ENCODE measurements around the gene SH3PXD2A. TPM values are rescaled to one million over a fixed set of nuclear protein-coding genes. Genes with fewer than 3 reads are reported as not detected.

SH3PXD2A gene
- total RNA-seq, 1 experiment from 2014 or later = 3.1 TPM

DNA sequence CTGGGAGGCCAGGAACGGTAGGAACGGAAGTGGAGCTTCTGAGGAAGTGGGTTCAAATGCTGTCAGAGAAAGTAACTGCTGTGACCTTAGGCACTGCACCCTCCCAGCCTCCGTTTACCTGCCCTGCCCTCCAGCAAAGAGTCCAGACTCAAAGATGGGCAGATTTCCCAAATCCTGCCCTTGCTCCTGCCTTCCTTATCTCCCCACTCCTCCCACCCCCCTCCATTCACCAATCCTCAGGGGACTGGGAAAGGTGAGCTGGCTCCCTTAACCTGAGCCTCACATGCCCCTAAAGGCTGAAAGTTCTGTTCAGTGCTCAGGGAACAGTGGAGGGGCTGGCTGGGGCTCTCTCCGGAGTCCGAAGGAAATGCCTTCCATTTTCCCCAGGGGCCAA lies 161.6 kb downstream of the SH3PXD2A start:
- no peak for DNase-seq (ENCODE audit: low read depth)
- in situ Hi-C loops (cut with HindIII; ENCODE audit: low pct_unique_long_range_greater_than_20kb, low sequenced_read_pairs) = no loop called here

DNA sequence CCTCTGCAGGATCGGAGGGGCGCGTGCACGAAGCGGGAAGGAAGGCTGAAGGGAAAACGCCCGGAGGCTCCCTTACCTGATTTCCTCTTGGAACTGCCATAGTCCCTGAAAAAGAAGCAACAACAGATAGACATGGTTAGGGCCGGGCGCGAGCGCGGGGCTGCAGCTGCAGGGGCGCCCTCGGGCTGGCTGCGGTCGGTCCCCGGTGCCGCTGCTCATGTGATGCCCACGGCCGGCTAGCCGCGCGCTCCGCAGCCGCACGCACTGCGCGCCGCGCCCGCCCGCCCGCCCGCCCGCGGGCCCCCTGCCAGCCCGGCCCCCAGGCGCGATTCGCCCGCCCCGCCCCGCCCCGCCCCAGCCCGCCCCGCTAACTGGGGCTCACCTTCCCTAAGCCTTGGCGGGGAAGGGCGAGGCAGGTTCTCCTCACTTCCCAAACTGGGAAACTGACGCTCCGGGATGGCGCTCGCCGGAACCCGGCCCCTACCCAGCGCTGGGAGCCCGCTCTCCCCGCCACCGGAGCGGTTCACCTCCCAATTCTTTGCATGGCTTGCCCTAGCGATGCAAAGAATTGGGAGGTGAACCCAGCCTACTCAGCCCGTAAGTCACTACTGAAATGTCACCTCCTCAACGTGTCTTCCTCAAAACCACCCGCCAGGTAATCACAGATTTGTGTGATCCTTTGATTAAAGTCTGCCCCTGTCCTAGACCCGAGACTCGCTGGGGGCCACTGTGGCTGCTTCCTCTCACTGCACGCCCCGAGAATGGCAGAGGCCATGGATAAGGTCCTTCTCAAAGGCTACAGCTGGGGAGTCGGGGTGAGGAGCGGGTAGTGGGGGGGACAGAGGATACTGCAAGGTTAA lies 162.2 kb downstream of the SH3PXD2A start:
- in situ Hi-C loops (cut with HindIII; ENCODE audit: low pct_unique_long_range_greater_than_20kb, low sequenced_read_pairs) = no loop called here
- no peak for DNase-seq (ENCODE audit: low read depth)

DNA sequence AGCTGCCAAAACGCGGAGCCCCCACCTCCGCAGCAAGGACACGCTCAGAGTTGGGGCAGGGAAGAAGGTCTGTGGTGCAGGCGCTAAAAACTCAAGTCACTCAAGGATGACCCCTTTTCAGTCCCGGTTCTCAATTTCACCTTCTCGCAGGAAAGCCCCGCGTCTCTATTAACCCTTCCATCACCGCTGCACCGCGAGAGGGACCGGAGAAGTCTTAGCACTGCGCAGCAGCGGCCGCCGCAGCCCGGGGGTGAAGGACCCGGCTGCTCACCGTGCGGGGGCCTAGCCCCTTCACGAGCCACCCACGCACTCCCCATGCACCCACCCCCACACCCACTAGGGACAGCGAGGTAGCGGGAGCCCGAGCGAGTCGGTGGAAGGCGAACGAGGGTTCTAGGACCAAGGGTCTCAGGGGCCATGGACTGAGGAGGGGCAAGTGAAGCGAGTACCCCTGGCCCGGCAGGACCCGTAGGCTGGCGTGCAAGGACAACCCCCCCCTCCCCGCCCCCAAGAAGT lies 162.9 kb downstream of the SH3PXD2A start:
- in situ Hi-C loops (cut with HindIII; ENCODE audit: low pct_unique_long_range_greater_than_20kb, low sequenced_read_pairs) = no loop called here

DNA sequence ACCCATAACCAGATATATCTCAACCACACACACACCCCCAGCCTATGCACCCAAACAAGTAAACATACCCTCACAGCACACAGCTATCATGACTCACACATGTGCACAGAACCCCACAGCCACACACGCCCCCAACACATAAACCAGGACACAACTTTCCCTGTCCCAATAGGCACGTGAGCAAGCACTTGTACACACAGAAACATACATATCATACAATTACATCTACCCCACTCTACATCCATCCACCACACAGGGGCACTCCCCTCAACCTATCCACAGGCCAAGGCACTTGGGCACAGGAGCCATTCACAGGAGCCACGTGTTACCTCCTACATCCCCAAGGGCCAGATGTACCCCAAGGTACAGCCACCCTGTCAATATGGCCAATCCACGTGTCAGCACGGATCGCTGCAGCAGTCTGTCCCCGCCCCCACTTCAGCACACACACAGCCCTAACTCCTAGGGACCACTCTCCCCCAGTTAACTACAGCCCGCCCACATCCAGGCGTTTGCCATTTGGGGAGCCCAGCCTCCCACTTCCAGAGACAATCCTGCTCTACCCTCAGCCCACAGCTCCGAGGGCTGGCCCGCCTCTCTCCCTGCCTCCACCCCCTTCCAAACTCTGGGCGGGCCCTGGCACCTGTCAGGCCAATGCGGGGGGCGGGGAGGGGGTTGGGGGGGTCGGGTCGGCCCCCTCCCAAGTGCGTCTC lies 163.5 kb downstream of the SH3PXD2A start:
- in situ Hi-C loops (cut with HindIII; ENCODE audit: low pct_unique_long_range_greater_than_20kb, low sequenced_read_pairs) = no loop called here
- DNase-seq (ENCODE audit: low read depth) = no peak

More for the DNA sequence above, 162.9 kb downstream of the SH3PXD2A start:
- DNase-seq (ENCODE audit: low read depth) = no peak

DNA sequence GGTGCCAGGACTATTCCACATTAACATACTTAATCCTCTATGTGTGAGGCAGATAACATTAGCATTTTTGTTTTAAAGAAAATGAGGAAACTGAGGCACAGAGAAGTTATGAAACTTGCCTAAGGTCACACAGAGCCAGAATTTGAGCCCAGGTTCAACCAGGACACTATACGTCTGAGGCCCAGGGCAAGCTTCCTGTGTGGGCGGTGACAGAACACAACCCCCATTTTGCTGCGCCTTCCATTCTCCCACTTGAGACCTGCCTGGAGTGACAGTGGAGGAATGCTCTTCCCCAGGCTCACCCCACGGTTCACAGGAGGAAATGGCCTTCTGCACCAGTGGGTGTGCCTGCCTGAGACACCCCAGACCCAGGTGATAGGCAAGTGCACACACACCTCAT lies 164.1 kb downstream of the SH3PXD2A start:
- in situ Hi-C loops (cut with HindIII; ENCODE audit: low pct_unique_long_range_greater_than_20kb, low sequenced_read_pairs) = no loop called here
- DNase-seq (ENCODE audit: low read depth) = no peak

DNA sequence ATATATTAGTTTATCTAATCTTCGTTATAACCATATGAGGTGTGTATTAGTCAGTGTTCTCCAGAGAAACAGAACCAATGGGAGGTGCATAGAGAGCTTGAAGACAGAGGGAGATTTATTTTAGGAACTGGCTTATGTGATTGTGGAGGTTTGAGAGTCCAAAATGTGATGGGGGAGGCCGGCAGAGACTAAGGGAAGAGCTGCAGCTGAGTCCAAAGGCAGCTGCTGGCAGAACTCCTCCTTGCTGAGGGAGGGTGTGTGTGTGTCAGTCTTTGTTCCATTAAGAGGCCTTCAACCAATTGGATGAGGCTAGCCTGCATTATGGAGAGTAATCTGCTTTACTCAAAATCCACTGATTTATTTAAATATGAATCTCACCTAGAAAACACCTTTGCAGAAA lies 165.1 kb downstream of the SH3PXD2A start:
- in situ Hi-C loops (cut with HindIII; ENCODE audit: low pct_unique_long_range_greater_than_20kb, low sequenced_read_pairs) = no loop called here
- no peak for DNase-seq (ENCODE audit: low read depth)

- DNase-seq (ENCODE audit: low read depth) = peak; percentile 33
- in situ Hi-C loops (cut with HindIII; ENCODE audit: low pct_unique_long_range_greater_than_20kb, low sequenced_read_pairs) = no loop called here
Observed at GRCh38 chr10:103688491-103688890, 166.9 kb downstream of the SH3PXD2A start.

GRCh38 chr10:103687718-103688117 lies 167.7 kb downstream of the SH3PXD2A start:
- DNase-seq (ENCODE audit: low read depth) = no peak
- in situ Hi-C loops (cut with HindIII; ENCODE audit: low pct_unique_long_range_greater_than_20kb, low sequenced_read_pairs) = no loop called here

DNA sequence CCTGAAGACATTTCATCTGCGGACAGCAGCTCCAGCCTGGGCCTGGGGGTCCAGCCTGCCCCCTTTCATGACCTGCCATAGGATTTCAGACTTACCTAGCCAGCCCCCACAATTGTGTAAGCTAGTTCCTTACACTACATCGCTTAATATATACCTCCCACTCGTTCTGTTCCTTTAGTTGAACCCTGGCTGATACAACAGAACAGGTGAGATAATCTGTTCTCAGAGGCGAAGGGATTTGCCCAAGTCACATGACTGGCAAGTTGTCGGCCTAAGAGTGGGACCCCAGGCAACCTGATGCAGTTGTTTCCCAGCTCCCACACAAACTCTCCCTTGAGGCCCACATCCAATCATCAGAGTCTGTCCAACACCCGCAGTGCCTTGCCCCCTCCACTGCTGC lies 168.2 kb downstream of the SH3PXD2A start:
- in situ Hi-C loops (cut with HindIII; ENCODE audit: low pct_unique_long_range_greater_than_20kb, low sequenced_read_pairs) = no loop called here
- DNase-seq (ENCODE audit: low read depth) = no peak

DNA sequence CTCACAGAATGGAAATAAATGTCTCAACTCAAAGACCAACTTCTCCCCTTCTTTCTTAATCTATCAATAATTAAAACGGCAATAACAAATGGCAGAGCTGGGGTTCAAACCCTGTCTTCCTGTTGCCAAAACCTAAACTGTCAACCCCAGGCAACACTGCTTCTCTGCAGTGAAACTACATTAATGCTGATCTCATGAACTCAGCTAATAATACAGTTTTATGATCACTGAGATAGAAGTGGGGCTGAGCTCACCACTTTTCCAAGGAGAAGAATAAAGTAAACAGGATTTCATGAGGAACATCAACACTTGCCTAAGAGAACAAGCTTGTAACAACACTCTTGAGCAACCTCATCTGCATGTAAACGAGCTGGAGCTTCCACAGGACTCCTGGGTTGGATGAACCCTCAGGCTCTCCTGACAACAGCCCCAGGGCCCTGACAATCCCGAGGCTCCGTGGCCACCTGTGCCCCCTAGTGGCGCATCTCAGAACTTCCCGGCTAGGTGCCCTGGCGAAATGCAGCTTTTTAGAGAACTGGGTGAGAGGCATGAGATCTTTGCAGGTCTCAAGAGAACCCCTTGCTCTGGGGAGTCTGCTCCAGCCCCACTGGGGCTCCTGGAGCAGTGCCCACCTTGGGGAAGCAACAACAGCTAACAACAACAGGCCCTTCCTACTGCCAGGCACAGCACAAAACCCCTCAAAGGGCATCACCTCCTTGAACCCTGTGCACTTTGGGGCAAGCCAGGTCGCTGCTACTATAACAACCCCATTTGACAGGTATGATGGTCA lies 169.3 kb downstream of the SH3PXD2A start:
- in situ Hi-C loops (cut with HindIII; ENCODE audit: low pct_unique_long_range_greater_than_20kb, low sequenced_read_pairs) = no loop called here
- peak; percentile 44 for DNase-seq (ENCODE audit: low read depth)

GRCh38 chr10:103683851-103684250 lies 171.5 kb downstream of the SH3PXD2A start:
- DNase-seq (ENCODE audit: low read depth) = no peak
- in situ Hi-C loops (cut with HindIII; ENCODE audit: low pct_unique_long_range_greater_than_20kb, low sequenced_read_pairs) = no loop called here

DNA sequence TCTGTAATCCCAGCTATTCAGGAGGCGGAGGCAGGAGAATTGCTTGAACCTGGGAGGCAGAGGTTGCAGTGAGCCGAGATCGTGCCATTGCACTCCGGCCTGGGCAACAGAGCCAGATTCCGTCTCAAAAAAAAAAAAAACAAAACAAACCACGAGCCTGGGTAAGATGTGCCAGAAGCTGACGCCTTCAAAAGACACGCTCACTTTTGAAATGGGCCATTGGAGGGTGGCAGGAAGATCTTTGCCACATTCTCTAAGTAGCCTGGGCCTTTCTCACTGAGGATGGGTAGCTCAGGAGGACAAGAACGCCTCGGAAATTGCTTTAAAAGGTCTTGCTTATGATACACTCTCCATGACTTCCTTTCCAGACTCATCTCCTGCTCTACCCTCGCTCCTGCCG lies 172.7 kb downstream of the SH3PXD2A start:
- DNase-seq (ENCODE audit: low read depth) = no peak
- in situ Hi-C loops (cut with HindIII; ENCODE audit: low pct_unique_long_range_greater_than_20kb, low sequenced_read_pairs) = no loop called here

- DNase-seq (ENCODE audit: low read depth) = no peak
- in situ Hi-C loops (cut with HindIII; ENCODE audit: low pct_unique_long_range_greater_than_20kb, low sequenced_read_pairs) = no loop called here
Observed at GRCh38 chr10:103681617-103682399, 173.6 kb downstream of the SH3PXD2A start.

GRCh38 chr10:103680869-103681236 lies 174.5 kb downstream of the SH3PXD2A start:
- in situ Hi-C loops (cut with HindIII; ENCODE audit: low pct_unique_long_range_greater_than_20kb, low sequenced_read_pairs) = no loop called here
- DNase-seq (ENCODE audit: low read depth) = no peak

- in situ Hi-C loops (cut with HindIII; ENCODE audit: low pct_unique_long_range_greater_than_20kb, low sequenced_read_pairs) = no loop called here
- no peak for DNase-seq (ENCODE audit: low read depth)
Observed at GRCh38 chr10:103679096-103679790, 176.1 kb downstream of the SH3PXD2A start.

DNA sequence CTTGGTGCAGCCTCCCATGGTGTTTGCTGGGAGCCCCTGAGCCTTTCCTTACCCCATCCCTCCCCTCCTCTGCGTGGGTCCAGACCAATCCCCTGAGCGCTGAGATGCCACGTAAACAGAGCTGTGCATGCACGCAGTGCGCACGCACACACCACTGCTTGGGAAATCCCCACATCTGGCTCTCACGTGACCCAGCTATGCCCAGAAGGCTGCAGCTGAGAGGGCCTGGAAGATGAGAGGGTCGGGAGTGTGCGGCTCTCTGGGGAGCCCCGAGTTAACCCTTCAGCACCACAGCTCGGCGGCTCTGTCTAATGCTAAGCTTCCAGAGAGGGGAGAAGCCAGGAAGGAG lies 177.2 kb downstream of the SH3PXD2A start:
- in situ Hi-C loops (cut with HindIII; ENCODE audit: low pct_unique_long_range_greater_than_20kb, low sequenced_read_pairs) = no loop called here
- DNase-seq (ENCODE audit: low read depth) = no peak

DNA sequence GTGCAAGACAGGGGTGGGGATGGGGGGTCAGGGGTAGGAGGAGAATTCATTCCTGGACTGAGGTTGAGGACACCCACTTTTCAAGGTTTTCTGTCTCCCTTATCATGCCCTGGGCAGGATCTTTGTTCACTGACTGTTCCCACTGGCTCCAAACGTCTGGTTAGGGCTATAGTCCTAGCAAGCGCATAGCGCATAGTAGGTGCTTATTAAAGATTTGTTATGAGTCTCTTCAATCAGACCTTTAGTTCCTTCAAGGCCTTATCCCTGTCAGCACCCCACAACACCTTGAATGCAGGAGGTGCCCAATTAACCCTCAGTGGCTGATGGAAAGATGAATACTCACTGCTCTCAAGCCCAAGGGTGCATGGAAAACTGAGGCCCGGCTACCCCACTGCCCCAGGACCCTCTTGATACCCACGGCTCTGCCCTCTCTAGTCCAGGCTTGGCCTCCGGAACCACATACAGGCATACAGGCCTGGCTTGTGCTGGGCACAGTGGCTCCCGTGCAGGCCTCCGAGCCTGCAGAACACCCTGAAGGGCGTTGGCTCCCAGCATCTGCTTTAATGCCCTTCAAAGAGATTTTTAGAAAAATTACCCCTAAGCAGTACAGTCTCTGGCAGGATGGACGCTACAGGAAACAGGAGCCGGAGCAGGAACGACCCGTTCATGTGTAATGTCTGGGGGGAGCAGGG lies 177.7 kb downstream of the SH3PXD2A start:
- no peak for DNase-seq (ENCODE audit: low read depth)
- in situ Hi-C loops (cut with HindIII; ENCODE audit: low pct_unique_long_range_greater_than_20kb, low sequenced_read_pairs) = no loop called here

Measured in Caki2 (cell line).